RKO (cell line): Measurements from ENCODE around the gene PPME1.

ENCODE experiments used
- DNase-seq: peaks from one replicate; pipeline ENCODE4 v3.0.0-alpha.2; 2016; ENCODE audit warnings: low spot score

Gene PPME1

DNA sequence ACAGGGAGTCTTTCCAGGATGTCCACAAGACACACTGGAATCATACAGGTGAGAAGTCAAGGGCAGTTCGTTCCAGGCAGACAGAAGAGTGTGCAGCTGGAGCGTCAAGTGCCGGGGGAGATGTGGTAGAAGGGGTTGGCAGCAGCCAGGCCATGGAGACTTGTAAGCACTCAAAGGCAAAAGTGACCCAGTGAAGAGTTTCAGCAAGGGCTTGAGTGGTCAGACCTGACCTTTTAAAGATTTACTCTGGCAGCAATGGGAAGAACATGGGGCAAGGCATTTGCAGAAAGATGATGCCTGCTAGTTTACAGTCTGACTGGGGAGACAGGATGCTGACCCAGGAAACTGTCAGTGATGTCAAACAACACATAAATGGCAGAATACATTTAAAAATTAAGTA lies 111.3 kb downstream of the PPME1 start:
- no peak for DNase-seq

DNA sequence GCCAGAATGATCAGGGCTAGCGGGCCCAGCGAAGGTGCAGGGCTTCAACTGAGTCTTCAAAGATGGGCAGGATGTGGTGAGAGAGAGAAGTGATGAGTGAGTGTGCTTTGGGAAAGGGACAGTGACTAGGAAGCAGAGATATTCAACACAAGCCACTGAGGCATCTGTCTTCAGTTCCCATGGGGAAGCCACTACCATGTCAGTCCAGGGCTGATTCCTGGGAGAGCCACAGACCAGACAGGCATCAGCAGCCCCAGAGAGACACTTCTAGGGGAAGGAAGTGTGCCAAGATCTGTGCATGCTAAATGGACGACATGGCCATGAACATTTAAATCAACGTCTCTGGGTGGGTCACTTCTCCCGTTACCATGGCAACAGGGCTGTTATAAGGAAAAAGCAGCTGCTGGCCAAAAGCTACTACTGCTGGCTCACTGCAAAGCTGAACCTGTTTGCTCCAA lies 111.9 kb downstream of the PPME1 start:
- no peak for DNase-seq

DNA sequence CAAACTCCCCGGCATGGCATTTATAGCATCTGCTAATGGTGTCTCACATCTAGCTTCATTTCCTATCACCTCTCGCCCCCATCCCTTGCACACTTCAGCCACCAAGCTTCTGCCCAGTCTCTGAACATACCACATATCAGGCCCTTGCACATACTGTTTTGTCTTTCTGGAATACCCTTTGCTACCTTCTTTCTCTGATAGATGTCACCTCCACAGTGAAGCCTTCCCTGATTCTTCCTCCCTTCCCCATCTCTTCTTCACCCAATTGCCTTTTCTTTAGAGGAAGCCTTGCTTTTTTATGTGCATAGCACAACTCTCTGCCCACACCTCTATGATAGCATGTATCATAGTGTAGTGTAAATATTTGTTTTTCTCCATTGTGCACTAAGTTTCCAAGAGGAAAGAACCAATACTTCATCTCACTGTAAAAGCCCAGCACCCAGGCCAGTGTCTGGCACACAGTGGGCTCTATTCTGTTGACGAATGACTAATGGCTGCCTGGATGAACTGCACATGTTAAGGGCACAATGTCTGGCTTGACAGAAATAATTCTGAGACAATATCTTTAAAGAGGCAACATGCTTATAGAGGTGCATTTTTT lies 112.6 kb downstream of the PPME1 start:
- no peak for DNase-seq

DNA sequence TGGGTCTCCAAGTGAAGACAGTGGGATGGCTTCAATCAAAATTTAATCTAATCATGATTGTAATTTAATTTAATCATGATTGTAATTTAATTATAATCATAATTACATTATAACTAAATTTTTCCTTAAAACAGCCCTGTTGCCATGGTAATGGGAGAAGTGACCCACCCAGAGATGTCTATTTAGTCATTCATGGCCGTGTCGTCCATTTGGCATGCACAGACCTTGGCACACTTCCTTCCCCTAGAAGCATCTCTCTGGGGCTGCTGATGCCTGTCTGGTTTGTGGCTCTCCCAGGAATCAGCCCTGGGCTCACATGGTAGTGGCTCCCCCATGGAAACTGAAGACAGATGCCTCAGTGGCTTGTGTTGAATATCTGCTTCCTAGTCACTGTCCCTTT lies 113.4 kb downstream of the PPME1 start:
- no peak for DNase-seq

DNA sequence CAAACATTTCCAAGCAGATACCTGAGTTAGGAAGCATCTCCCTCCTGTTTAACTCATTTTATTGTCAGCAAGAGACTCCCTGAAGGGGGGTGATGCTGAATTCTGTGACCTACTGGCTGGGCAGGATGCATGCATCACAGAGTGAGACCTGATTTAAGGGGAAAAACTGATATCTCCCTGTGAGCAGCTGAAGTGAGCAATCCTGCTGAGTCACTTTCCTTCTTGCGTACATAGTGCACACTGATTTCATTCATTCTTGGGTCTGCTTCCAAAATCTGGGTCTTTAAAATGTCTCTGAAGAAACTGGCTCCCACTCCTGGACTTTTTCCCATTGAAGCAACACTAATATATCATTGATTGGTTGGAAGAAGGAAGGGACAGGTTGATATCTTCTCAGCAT lies 117.1 kb downstream of the PPME1 start:
- DNase-seq: peak; percentile 89

DNA sequence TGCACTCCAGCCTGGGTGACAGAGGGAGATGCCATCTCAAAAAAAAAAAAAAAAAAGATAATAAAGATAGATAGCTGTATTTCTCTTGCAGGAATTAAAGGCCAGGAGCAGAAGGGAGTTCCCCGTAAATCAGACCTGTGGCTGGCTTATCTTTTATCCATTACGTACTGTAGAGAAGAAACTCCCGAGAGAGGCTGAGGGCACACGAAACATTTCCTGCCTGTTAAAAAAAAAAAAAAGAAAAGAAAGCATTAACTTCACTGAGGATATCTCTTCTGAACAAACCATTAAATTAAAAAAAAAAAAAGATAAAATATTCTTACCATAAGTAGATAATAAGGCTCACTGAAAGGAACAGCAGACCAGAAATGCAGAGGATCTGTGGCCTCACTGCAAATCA lies 117.8 kb downstream of the PPME1 start:
- DNase-seq: no peak

DNA sequence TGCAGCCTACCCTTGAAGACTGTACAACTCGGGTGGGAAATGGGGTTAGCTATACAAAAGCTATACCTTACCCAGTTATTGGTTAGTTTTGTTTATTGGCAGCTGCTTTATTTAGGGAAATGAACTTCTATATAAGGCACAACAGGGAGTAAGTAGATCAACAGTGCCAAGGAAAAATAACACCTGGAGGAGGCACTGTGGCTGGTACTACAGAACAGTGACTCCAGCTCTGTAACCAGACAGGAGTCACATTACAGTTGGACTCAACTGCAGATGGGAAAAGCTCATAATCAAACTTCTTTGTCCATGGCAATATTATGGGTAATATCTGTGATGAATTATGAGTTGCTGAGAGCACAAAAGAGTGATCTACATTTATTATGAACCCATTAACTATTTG lies 126.4 kb downstream of the PPME1 start:
- no peak for DNase-seq

DNA sequence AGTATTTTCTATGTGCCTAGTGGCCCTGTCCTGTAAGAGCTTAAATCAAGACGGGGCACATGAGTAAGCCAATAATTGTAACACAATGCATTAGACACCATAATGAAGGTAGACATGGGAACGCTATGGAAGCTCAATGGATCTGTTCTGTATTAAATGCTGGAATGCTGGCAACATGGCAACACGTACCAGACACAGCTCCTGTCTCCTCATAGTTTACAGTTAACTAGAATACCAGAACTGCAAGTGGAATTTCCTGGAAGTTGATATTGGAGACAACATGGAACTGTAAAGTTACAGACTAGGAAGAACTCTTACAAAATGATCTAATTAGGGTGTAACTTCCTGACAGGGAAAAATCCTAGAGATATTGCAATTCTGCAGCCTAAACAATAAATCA lies 127.9 kb downstream of the PPME1 start:
- no peak for DNase-seq
